Lower leg skin (tissue), 3 donors: ENCODE data around the gene NSFL1C.
A peak's percentile ranks its signal among the peaks of the same experiment; 100 is the strongest.

Source experiments
- CTCF ChIP-seq, 3 donors: fragments of 450-650 bp; IDR thresholded peaks; one replicate each; pipeline ENCODE4 v1.5.1; 2016; ENCODE audit warnings: antibody characterized with exemption in 3 of 3, mild to moderate bottlenecking in 3 of 3, moderate library complexity in 2 of 3
- POLR2A ChIP-seq, 2 donors: fragments of 450-650 bp; IDR thresholded peaks; one replicate each; pipeline ENCODE4 v1.6.1; 2016 to 2017; ENCODE audit warnings: antibody characterized with exemption in 2 of 2, mild to moderate bottlenecking in 1 of 2, moderate library complexity in 1 of 2

GRCh38 chr20:1503564-1504227 lies 37.0 kb upstream of the NSFL1C start:
- TF ChIP-seq CTCF (IDR thresholded peaks at IDR 0.05) (peak in 1 of 3 donors; percentile 87), POLR2A (IDR thresholded peaks at IDR 0.05) (no peak)
